Fibroblast of skin of left biceps (primary cell): Measurements from ENCODE around the gene RPL35A.
A peak's percentile ranks its signal among the peaks of the same experiment; 100 is the strongest.
"Not testable (repeated sequence)": the region's sequence is repeated elsewhere in the genome, so short reads cannot be mapped to it uniquely, and the experiment has no call there.

Source experiments
- DNase-seq, 2 experiments: peaks; one replicate each; pipeline ENCODE4 v3.0.0-alpha.2; 2013; ENCODE audit warnings: low read depth in 2 of 2

RPL35A gene

GRCh38 chr3:197949778-197950676, at the start of gene RPL35A:
Gene RPL35A (plus strand): TSS chr3:197950190. CDS start chr3:197950968, 778 bp downstream.
- DNase-seq: peak; percentile 88 to 90

- no peak for DNase-seq
Observed at GRCh38 chr3:197901626-197902025, 48.4 kb upstream of the RPL35A start.

DNA sequence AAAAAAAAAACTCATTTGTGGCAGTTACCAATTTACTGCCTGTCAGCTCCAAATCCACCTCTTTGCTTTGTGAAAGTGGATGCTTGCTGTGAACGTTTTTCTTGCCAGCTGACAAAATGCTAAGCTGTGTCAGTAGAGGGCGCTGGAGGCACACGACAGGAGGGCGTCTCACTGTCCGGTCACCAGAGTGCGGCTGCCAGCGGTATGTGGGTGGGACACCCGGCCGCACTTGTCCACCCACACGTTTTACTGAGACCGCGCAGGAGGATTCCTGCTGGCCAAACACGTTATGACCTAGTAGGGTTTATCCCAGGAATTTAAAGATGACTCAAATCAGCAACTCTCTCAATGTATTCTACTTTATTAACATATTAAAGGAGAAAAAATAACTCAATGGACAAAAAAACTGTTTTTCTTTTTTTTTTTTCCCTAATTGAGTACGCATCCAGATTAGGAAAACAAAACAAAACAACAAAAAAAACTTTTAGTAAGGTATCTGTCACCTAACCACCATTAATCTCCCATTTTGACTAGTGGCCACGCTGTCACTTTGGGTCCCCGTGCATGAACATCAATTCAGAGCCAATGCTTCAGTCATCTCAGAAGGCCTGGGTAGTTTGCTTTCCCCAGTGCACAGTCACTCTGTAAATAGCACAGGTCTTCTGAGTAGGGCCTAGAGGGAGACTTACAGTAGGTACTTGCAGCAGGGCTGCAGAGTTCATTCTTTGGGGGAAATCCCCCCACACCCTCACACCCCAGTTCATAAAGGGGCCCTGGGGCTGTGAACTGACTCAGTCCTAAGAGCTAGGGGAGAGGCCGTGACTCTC, 43.8 kb upstream of the RPL35A start:
- DNase-seq: peak; percentile 53 to 63

- DNase-seq: no peak
Observed at GRCh38 chr3:197906850-197907187, 43.2 kb upstream of the RPL35A start.

- no peak for DNase-seq
Observed at GRCh38 chr3:197907196-197907595, 42.8 kb upstream of the RPL35A start.

DNA sequence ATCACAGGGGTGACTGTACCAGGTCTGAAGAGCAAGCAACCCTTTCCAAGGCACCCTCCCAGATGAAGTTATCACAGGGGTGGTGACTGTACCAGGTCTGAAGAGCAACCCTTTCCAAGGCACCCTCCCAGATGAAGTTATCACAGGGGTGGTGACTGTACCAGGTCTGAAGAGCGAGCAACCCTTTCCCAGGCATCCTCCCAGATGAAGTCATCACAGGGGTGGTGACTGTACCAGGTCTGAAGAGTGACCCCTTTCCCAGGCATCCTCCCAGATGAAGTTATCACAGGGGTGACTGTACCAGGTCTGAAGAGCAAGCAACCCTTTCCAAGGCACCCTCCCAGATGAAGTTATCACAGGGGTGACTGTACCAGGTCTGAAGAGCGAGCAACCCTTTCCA, 41.4 kb upstream of the RPL35A start:
- DNase-seq: not testable (repeated sequence)

GRCh38 chr3:197908957-197909701, 40.9 kb upstream of the RPL35A start:
- no peak for DNase-seq

DNA sequence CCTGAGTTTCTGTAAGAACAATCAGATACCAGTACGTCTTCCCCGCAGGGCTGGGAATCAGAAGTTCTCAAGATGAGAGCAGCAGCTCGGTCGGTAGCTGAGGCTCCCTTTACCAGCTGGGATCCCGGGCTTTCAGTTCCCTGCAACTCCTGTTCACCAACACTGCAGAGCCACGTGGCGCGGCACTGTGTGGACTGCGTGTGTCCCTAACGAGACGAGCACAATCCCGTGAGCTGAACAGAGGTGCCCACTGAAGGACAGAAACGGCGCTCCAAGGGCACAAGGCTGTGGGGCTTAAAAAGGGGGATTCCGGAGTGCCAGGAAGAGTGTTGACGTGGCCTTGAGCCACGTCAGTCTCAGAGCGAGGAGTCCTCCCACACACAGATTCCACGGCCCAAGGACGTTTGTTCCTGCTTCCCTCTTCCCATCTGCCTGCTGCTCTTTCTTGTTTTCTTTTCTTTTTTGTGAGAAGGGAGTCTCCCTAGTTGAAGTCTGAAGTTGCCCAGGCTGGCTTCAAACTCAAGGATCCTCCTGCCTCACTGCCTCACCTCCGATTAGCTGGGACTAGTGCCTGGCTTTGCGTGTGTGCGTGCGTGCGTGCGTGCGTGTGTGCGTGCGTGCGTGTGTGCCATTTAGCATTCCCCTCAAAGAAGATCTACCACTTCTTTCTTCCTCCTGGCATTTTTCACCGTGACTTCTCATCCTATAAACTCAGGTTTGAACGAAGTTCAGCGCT, 37.1 kb upstream of the RPL35A start:
- no peak for DNase-seq

DNA sequence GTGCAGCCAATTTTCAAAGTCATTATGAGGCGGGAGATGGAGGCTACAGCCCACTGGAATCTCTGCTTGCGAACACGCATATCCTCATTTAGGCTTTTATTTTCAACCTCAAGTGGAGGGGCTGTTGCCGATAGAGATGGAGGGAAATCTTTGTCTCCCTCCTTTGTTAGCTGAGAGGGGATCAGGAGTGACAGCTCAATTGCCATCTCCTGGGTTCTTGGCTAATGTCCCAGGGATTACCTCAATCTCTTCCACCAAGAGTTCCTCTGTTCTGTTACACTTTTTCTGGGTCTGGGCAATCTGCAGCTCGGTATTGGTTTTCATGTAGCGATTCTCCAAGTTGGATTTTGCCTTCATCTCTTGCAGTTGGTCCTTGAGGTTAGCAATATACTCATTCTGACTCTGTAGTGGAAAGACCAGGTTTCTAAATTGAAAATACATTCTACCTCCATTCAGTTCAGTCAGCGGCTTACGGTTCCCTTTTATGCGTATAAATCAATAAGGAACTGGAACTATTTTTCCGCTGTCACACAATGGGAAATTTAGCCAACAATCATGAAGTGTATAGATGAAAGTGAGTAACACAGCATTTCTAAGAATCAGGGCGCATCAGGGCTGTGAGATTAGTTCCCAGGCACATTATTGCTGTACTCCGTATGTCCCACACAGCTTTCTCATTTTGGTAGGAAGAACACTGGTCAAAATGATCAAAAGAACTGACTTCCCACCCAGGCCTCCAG, 36.2 kb upstream of the RPL35A start:
- DNase-seq: no peak

GRCh38 chr3:197921429-197922275, 28.3 kb upstream of the RPL35A start:
- not testable (repeated sequence) for DNase-seq

DNA sequence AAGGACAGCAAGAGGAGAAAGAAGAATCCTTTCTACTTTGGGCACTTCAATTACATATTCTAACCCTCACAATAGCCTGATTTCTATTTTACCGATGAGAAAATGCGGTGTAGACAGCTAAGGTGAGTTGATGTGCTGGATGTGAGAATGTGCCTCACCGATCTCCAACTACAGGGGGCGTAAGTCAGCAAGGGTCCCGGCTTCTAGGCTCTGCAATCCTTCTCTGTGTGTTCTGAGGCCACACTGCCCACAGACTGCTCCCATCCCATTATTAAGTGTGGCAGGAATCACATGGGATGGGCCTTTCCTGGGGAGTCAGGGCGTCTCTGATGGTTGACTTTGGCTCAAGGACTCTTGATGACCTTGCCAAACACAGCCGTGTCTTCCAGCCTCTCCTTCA, 23.6 kb upstream of the RPL35A start:
- no peak for DNase-seq

GRCh38 chr3:197927578-197927977, 22.4 kb upstream of the RPL35A start:
- DNase-seq: not testable (repeated sequence)

GRCh38 chr3:197936819-197937384, 13.1 kb upstream of the RPL35A start:
- no peak for DNase-seq

DNA sequence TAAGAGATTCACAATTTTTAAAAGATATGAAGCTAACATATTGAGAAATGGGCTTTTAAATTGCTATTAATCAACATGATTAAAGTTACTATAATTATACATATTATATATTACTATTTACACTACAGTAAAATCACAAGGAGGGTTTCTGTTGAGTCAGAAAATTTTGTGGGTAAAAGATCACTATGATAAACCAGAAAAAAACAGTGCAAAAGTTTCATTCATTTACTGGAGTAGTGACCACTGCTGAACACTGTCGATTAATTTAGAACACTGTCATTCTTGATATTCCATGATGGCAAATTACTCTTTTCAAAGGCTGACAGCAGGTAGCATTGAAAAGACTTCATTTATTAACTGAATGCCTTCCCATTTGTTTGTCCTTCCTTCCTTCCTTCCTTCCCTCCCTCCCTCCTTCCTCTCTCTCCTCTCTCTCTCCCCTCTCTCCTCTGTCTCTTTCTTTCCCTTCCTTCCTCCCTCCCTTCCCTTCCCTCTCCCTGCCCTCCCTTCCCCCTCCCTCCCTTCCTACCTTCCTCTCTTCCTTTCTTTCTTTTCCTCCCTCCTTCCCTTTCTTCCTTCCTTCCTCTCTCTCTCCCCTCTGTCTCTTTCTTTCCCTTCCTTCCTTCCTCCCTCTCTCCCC, 9.1 kb upstream of the RPL35A start:
- no peak for DNase-seq

GRCh38 chr3:197942956-197943556, 6.9 kb upstream of the RPL35A start:
- DNase-seq: no peak

GRCh38 chr3:197949191-197949777, 706 bp upstream of the RPL35A start:
- DNase-seq: no peak

DNA sequence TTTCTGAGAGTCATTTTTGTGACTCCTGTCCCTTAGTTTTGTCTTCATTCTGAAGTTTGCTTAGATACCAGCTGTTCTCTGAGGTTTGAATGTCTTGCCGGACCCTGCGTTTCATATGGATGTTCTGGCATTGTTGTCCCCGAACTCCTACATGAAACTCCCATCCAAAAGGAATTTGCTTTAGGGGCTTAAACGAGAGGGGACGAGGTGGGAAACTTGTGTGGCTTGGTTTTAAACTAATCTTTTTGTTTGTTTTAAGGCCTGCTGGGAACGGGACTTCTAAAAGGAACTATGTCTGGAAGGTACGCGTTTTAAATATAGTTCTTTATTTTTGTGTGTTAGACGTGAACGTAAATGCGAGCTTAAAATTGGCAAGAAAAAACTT, 679 bp downstream of the RPL35A start:
- DNase-seq: no peak

GRCh38 chr3:197951392-197951990, 1.5 kb downstream of the RPL35A start:
- no peak for DNase-seq
